ENCODE measurements around the gene SYTL4. TPM values are rescaled to one million over a fixed set of nuclear protein-coding genes. Genes with fewer than 3 reads are reported as not detected.

Gene SYTL4
- total RNA-seq, 1 donor from 2014 or later = 5.9 TPM

DNA sequence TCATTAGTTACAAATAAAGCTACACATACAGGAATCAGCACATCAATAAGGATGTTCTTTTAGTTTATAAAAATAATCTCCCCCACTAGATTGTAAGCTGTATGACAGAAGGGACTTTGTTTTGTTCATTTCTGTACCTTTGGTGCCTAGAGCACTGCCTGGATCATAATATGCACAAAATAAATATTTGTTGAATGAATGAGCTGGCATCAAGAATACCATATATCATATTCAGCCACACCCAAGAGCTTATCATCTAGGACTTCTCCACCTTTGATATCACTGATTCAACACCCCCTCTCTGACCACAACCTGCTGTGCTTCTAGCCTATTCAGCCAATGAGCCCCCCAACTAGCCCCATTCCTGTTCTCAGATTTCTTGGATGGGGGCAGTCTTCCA is 10.6 kb downstream of the SYTL4 start:
- H3K4me1 Mint-ChIP-seq (ENCODE audit: low read depth) = peaks cover 3% of the 10 kb centered on the region
- no peak overlapping the region for H3K27ac Mint-ChIP-seq (ENCODE audit: unreplicated experiment)
- no peaks in the 10 kb centered on the region for H3K36me3 Mint-ChIP-seq (ENCODE audit: low read depth)
- DNase-seq (ENCODE audit: low spot score) = no peak
- no peak overlapping the region for H3K4me3 Mint-ChIP-seq (ENCODE audit: unreplicated experiment)
- no peaks in the 10 kb centered on the region for H3K27me3 Mint-ChIP-seq (ENCODE audit: low read depth)
- H3K9me3 Mint-ChIP-seq (ENCODE audit: low read depth) = peaks cover 4% of the 10 kb centered on the region
- TF ChIP-seq CTCF (IDR thresholded peaks at IDR 0.05) = no peak

GRCh38 chrX:100720301-100720700 is 11.6 kb downstream of the SYTL4 start:
- no peaks in the 10 kb centered on the region for H3K36me3 Mint-ChIP-seq (ENCODE audit: low read depth)
- no peak for DNase-seq (ENCODE audit: low spot score)
- no peak overlapping the region for H3K4me3 Mint-ChIP-seq (ENCODE audit: unreplicated experiment)
- peaks cover 3% of the 10 kb centered on the region for H3K4me1 Mint-ChIP-seq (ENCODE audit: low read depth)
- H3K9me3 Mint-ChIP-seq (ENCODE audit: low read depth) = peaks cover 4% of the 10 kb centered on the region
- no peak overlapping the region for H3K27ac Mint-ChIP-seq (ENCODE audit: unreplicated experiment)
- no peaks in the 10 kb centered on the region for H3K27me3 Mint-ChIP-seq (ENCODE audit: low read depth)
- TF ChIP-seq CTCF (IDR thresholded peaks at IDR 0.05) = no peak

GRCh38 chrX:100719139-100719538 is 12.8 kb downstream of the SYTL4 start:
- Mint-ChIP-seq H3K27ac (ENCODE audit: unreplicated experiment) (no peak overlapping the region), H3K4me1 (ENCODE audit: low read depth) (peaks cover 3% of the 10 kb centered on the region), H3K27me3 (ENCODE audit: low read depth) (no peaks in the 10 kb centered on the region), H3K36me3 (ENCODE audit: low read depth) (no peaks in the 10 kb centered on the region), H3K4me3 (ENCODE audit: unreplicated experiment) (no peak overlapping the region), H3K9me3 (ENCODE audit: low read depth) (peaks cover 4% of the 10 kb centered on the region)
- DNase-seq (ENCODE audit: low spot score) = no peak
- no peak for TF ChIP-seq CTCF (IDR thresholded peaks at IDR 0.05)

DNA sequence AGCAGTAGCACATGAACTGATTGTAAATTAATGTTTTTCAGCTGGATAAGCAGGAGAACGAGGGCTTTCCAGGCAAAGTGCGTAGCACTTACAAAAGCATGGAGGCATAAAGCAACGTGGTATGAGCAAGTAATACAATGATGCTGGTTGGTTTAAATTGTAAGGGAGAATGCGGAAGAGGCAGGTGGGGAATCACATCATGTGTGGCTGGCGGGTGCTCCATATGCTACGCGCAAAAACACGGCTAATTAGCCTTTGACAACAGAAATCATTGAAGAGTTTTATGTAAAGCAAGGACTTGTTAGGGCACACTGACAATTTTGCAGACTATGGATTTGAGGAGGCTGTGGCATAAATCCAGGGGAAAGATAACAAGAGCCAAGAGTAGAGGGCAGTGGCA is 14.6 kb downstream of the SYTL4 start:
- H3K27ac Mint-ChIP-seq (ENCODE audit: unreplicated experiment) = no peak overlapping the region
- no peak for TF ChIP-seq CTCF (IDR thresholded peaks at IDR 0.05)
- H3K36me3 Mint-ChIP-seq (ENCODE audit: low read depth) = no peaks in the 10 kb centered on the region
- H3K4me1 Mint-ChIP-seq (ENCODE audit: low read depth) = peaks cover 3% of the 10 kb centered on the region
- no peaks in the 10 kb centered on the region for H3K27me3 Mint-ChIP-seq (ENCODE audit: low read depth)
- no peak overlapping the region for H3K4me3 Mint-ChIP-seq (ENCODE audit: unreplicated experiment)
- peaks cover 4% of the 10 kb centered on the region for H3K9me3 Mint-ChIP-seq (ENCODE audit: low read depth)
- DNase-seq (ENCODE audit: low spot score) = no peak

DNA sequence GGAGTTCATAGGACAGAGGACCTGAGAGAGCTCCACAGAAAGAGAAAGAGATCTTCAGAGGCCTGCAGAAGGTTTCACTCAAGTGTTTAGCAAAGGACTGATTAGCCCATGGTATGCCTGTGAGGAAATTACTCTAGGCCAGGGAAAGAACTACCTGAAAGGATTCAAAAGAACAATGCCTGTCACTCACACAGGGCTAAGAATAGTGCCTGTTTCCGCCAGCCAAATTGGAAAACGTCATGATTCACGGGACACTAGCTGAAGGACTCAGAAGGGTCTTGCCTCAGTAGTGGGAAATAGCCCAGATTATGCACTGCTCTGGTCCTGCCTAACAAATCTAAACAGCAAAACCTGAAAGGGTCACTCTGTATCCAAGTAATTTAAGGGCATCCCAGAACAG is 21.1 kb downstream of the SYTL4 start:
- no peak for DNase-seq (ENCODE audit: low spot score)
- peaks cover 2% of the 10 kb centered on the region for H3K9me3 Mint-ChIP-seq (ENCODE audit: low read depth)

More for the DNA sequence above, 21.1 kb downstream of the SYTL4 start:
- Mint-ChIP-seq H3K27ac (ENCODE audit: unreplicated experiment) (no peak overlapping the region), H3K4me3 (ENCODE audit: unreplicated experiment) (no peak overlapping the region), H3K27me3 (ENCODE audit: low read depth) (no peaks in the 10 kb centered on the region), H3K36me3 (ENCODE audit: low read depth) (no peaks in the 10 kb centered on the region), H3K4me1 (ENCODE audit: low read depth) (peaks cover 3% of the 10 kb centered on the region)
- TF ChIP-seq CTCF (IDR thresholded peaks at IDR 0.05) = no peak
